HG03025 (cell line): ENCODE data around the gene SPACA6.
"Not testable (repeated sequence)": the region's sequence is repeated elsewhere in the genome, so short reads cannot be mapped to it uniquely, and the experiment has no call there.

Experiments
- ATAC-seq: cut with Tn5 transposase; IDR thresholded peaks from one replicate; pipeline ENCODE4 v1.9.1; 2021; ENCODE audit warnings: mild to moderate bottlenecking, moderate library complexity; ENCODE audit not compliant: unreplicated experiment, low FRiP score

SPACA6 gene, protein sequence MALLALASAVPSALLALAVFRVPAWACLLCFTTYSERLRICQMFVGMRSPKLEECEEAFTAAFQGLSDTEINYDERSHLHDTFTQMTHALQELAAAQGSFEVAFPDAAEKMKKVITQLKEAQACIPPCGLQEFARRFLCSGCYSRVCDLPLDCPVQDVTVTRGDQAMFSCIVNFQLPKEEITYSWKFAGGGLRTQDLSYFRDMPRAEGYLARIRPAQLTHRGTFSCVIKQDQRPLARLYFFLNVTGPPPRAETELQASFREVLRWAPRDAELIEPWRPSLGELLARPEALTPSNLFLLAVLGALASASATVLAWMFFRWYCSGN

DNA sequence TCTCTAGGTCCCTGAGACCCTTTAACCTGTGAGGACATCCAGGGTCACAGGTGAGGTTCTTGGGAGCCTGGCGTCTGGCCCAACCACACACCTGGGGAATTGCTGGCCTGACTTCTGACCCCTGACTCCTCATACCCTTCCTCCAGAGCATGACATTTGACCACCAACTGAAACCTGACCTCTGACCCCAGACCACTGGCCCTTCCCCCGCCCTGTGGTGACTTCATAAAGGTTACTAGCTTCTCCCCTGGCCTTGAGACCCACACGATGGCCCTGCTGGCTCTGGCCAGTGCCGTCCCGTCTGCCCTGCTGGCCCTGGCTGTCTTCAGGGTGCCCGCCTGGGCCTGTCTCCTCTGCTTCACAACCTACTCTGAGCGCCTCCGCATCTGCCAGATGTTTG is at the start of gene SPACA6:
Gene SPACA6, plus strand, starts transcription at position 71 of the 400 bp plus-strand sequence. Its CDS starts 197 bp downstream, at position 268.
- no peak for ATAC-seq

DNA sequence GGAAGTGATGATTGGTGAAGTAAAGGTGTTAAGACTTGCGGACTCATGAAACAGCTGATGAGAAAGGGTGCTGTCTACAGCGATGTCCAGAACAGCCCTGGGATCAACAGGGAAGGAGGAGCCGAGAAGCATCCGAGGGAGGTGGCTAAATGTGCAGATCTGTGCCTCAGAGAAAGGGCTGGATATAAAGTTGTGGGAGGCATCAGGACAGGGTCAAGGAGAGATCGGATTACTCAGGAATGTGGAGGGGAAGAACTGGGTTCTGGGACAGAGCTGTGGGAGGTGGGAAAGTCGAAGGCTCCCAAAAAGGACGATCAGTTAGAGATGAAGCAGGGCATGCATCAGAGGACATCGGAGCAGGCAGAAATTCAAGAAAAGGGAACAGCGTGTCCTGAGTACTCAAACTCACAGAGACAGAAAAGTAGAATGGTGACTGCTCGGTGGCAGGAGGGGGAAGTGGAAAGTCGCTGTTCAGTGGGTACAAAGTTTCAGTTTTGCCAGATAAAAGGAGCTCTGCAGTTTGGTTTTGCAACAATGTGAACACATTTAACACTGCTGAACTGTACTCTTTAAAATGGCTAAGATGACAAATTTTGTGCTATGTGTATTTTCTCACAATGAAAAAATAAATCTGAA is 48.4 kb upstream of the SPACA6 start:
- ATAC-seq: no peak

DNA sequence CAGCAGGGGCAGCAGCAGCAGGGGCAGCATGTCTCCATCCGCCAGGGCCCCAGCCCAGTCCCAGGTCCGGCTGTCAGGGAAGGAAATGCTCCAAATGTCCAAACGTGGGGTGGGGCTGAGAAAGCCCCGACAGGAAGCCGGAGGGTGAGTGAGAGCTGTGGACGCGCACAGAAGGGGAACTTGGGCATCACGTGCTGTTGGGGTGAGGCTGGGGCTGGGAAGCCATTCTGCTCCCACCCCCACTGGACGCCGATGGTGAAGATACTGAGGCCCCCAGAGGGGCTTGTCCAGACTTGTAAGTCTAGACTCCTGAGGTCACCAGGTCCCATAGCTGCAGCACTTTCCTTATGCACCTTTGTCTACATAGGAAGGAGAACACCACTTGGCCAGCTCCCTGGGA is 46.4 kb upstream of the SPACA6 start, which contains the start of gene SIGLEC14:
Gene SIGLEC14, minus strand, starts transcription at position 96 of the 400 bp plus-strand sequence. Its CDS starts 66 bp downstream, at position 30.
- ATAC-seq: not testable (repeated sequence)

DNA sequence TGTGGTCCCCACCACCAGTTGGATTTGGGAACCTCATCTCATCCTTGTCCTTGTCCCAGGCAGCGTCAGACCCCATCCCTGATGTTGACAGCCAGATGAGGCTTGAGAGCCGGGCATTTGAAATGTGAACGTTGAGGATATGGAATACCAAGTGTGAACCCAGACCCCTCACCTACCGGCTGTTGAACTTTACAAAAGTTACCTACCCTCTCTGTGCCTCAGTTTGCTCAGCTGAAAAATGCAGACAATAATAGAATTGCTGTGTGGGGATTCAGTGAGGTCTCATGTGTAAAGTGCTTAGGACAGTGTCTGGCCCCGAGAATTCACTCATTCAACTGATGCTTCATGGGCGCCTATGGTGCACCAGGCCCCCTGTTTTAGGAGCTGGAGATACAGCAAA is 45.8 kb upstream of the SPACA6 start:
- no peak for ATAC-seq

DNA sequence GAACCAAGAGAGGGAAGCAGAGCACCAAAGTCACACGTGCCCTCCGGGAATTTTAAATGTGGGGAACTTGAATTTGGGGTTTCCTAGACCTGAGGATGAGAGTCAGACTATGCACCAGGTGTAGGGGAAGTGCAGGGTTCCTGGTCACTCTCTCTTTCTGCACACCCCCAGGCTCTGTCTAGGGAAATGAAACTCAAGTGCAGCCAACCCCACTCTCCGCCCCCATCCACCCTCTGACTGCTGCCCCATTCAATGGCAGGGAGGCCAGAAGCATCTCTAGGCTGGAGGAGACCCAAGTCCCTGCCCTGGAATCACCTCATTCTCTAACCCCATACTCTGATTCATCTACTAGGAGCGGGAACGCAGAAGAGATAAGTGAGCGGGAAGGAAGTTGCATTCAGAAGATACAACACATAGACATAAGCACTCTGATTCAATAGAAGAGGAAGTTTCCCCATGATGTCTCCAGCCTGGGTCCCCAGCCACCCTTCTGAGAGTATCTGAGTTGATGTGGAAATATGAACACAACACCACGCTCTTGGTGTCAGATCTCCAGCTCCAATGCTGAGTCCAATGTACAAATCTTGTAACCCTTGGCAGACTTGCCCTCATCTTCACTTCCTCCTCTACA is 41.8 kb upstream of the SPACA6 start:
- no peak for ATAC-seq

DNA sequence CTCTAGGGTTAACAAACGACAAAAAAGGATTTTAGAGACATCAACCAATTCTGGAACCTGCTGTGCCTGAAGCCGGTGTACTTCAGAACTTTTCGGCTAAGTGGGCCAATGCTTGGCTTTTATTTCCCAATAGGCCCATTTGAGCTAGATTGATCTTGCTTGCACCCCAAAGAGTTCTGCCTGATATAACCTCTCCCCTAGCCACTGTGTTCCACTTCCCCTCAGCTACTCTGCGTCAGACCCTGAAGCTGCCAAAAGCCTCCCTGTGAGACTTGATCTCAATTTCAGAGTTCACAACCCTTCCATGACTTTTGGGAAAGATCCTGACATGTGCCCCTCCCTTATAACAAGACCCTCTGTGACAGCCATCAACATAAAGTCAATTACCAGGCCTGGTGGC is 40.9 kb upstream of the SPACA6 start:
- no peak for ATAC-seq

DNA sequence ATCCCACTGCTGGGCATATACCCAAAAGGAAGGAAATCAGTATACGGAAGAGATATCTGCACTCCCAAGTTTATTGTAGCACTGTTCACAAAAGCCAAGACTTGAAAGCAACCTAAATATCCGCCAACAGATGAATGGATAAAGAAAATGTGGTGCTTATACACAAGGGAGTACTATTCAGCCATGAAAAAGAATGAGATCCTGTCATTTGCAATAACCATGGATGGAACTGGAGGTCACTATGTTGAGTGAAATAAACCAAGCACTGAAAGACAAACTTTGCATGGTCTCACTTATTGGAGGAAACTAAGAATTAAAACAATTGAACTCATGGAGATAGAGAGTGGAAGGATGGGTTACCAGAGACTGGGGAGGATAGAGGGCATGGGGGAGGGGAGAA is 40.0 kb upstream of the SPACA6 start:
- ATAC-seq: no peak

DNA sequence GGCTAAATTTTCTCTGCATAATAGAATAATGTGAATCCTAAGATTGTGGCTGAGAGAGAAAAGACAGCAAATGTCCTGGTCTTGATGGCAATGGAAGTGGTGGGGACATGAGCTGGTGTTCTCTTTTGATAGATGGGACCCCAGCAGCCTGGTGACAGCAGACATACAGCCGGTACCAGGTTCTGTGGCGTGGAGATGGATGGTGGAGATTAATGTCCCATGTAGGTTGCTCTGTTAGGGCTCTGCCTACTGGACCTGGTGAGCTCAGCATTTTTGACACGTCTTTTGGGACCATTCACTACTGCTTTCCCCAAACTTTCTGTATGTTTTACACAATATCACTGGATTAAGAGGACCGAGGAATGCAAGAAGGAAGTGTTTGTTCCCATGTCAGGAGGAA is 38.3 kb upstream of the SPACA6 start:
- no peak for ATAC-seq

DNA sequence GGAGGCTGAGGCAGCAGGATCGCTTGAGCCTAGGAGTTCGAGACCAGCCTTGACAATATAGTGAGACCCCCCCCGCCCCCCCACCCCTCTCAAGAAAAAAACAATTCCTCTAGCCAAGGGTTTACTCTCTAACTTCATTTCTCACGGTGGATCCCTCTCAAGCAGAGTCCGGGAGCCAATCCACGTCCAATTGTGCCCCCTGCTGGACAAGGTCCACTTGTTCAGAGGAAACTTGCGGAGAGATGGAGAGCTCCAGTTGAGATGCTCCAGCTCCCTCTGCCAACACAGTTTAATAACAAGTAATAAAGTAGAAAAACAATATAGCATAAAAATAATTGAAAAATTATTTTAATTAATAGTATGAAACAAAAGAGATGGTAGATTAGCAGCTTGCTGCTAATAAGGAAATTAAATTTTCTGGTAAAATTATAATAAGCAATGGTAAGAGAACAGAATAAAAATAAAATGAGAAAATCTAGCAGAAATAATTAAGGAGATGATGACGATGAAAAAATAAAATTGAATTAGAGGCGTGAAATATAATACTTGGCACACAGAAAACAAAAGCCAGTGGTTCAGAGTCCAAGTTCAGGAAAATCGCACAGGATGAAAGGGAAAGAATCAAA is 32.0 kb upstream of the SPACA6 start:
- no peak for ATAC-seq

DNA sequence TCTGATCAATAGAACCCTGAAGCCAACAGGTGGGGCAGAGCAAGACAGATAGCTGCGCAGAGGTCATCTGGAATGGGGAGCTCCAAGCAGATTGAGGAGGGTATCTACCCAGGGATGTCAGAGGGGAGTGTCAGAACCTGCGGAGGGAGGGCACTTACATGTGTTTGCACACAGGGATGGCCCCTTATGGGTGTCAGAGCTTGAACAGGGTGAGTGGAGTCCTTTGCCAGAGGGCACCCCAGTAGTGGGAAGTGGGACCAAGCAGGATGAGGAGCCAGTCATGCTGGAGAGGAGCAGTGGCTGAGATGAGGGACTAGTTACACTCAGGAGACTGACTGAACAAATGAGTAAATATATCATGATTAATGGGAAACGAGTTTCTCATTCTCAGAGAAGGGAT is 29.5 kb upstream of the SPACA6 start:
- ATAC-seq: no peak

DNA sequence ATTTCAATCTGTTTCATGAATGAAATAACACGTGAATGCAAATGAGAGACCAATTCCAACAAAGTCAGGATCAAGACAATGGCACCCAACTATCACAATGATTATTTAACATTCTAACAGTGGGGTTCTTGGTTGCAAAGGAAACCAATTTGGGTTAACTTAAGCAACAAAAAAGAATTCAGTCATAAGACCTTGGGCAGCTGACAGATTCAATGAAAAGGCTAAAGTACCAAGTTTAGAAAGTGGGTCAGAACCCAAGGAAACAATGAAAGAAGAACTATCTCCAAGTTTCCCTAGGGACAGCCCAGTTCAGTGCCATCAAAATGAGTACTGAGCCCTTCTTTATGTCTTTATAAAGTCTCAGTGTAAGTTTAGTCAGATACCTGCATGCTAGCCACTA is 29.0 kb upstream of the SPACA6 start:
- no peak for ATAC-seq

DNA sequence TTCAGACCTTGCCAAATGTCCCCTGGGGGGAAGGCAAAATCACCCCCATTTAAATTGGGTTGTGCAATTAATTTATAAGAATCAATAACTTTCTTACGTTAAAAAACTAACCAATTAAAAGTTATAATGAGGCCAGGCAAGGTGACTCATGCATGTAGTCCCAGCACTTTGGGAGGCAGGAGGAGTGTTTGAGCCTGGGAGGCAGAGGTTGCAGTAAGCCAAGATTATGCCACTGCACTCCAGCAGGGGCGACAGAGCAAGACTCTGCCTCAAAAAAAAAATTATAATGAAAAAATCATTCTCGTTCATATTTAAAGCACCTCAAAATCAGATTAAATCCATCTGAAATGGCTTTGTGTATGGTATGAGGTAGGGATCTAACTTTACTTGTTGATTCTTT is 28.1 kb upstream of the SPACA6 start:
- no peak for ATAC-seq

DNA sequence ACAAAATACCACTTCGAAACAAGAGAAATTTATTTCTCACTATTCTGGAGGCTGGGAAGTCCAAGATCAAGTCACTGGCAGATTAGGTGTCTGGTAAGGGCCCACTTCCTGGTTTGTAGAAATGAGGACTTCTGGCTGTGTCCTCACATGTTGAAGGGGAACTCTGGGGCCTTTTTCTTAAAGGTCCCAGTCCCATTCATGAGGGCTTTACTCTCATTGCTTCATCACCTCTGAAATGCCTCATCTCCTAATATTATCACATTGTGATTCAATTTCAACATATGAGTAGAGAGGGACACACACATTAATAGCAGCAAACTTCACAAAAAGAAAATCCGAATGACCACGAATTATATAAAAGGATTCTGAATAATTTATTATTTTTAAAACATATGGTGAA is 24.9 kb upstream of the SPACA6 start:
- ATAC-seq: no peak

DNA sequence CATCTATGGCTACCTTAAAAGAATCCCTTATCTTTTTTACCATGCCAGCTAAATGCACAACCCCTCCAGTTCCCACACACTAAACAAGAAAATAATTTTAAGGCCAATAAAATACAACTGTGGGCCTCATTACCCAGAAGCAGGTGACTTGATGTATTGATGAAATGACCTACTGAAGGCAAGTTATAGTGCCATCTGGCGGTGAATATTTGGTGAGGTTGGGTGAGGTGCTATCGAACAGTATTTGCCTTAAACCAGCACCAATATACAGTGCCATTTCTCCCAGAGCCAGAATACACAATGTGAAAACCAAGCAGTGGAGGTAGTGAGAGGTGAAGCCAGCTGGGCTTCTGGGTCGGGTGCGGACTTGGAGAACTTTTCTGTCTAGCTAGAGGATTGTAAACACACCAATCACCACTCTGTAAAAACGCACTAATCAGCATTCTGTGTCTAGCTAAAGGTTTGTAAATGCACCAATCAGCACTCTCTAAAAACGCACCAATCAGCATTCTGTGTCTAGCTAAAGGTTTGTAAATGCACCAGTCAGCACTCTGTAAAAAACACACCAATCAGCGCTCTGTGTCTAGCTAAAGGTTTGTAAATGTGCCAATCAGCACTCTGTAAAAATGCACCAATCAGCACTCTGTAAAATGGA is 17.1 kb upstream of the SPACA6 start:
- not testable (repeated sequence) for ATAC-seq

DNA sequence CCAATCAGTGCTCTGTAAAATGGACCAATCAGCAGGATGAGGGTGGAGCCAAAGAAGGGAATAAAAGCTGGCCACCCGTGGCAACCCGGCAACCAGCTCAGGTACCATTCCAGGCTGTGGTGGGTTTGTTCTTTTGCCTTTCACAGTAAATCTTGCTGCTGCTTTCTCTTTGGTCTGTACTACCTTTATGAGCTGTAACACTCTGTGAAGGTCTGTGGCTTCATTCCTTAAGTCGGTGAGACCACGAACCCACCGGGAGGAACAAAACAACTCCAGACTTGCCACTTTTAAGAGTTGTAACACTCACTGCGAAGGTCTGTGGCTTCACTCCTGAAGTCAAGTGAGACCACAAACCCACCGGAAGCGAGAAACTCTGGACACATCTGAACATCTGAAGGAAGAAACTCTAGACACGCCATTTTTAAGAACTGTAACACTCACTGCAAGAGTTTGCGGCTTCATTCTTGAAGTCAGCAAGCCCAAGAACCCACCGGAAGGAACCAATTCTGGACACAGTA is 16.5 kb upstream of the SPACA6 start:
- no peak for ATAC-seq

DNA sequence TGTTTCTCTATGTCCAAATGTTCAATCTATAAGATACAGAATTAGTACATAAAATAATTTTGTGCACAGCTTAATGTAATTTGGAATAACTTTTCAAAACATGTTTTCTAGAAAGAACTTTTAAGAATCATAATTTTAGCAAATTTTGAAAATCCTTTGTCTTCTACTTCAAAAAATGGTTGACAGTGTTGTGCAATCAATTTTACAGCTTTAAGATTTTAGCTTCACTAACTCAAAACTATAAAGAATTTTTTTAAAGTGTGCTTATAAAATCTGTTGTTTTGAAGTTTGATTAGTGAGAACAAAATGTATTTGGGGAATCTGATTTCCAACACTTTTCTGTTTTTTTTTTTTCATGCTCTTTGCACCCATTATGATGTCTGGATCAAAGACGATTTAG is 12.7 kb upstream of the SPACA6 start:
- ATAC-seq: no peak

DNA sequence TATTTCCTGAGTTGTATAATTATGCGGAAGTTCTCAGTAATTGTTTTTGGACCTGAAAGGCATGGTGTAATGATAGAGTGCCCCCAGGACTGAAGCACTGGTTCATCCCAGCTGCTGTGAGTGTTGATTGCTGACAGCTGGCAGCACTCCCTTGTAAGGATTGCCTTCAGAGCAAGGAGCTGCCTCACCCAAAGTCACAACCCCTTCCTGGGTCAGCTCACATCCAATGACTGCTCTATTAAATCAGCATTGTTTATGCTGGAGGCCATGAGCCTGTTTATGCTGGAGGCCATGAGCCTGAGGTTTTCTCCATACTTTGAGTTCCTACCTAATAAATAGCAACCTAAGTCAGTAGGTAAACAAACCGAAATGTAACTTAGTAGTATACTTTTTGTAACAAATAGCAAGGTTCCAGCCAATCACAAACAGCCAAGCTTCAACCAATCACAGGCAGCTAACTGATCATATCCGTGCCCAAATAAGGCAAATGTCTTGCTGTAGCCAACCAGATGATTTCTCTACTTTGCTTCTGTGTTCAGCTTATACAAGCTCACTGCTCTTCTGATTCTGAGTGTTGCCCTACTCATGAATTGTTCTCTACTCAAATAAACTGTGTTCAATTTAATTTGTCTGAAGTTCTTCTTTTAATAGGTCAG is 11.7 kb upstream of the SPACA6 start:
- no peak for ATAC-seq

DNA sequence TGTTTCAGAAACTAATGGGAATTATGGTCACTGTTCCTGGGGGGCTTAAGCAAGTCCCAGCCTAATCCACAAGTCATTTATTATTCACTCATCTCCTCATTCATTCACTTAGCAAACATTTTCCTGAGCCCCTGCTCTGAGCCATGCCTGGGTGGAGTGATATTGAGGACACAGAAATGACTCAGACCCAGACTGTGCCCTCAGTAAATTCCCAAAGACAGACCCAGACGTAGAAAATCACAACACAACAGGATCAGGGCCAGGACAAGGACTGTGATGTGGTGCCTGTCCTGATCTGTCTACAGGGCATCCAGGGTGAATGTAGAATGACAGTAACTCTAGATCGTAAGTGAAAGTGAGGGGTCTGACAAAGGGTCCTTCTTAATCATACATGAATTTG is 7.0 kb upstream of the SPACA6 start:
- ATAC-seq: no peak

DNA sequence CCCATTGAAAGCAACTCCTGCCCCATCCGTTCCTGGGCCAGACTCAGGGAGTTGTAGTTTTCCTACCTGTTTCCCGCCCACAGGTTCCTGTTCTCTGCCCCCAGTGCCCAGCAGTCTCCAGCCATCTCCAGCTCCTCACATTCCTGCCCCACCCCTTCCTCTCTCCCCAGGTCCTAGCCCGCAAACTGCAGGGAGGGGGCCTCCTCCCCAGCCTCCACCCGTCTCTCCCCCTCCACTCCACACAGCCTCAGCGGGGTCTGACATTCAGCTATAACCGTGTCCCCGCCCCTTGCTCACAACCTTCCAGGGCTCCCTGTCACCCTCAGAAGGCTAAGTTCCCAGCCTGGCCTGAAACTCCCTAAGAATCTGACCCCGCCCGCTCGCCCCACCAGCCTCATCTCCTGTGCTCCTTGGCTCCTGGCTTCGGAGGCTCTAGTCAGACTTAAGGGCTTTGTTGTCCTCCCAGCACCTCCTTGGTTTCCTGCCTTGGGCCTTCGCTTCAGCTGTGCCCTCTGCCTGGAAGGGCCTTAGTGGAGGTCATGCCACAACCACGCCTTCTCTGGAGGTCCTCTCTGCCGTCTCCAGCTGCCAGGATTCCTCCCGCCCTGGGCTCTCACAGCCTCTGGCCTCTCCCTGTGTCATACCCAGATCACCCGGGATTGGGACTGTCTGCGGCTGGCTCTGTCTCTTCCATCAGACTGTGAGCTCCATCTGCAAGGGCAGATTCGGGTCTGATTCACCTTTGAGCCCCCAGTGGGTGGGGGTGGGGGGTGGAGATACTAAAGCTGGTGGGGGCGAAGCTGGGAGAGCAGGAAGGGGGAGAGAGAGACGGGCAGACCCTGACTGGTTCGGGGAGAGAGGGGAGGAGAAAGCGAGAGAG is 5.1 kb upstream of the SPACA6 start:
- no peak for ATAC-seq
